BE2C (cell line): ENCODE results near the gene PRR16.

Experiments used
- DNase-seq: peaks from one replicate; pipeline ENCODE4 v3.0.0-alpha.2; 2020
- H3K27me3 ChIP-seq: fragments of 250-450 bp; sonication (Bioruptor Pico); 2 replicates; pipeline ENCODE4 v1.5.1; 2020; ENCODE audit warnings: mild to moderate bottlenecking
- H3K36me3 ChIP-seq: fragments of 250-450 bp; sonication (Bioruptor Pico); 2 replicates; pipeline ENCODE4 v1.5.1; 2020; ENCODE audit warnings: mild to moderate bottlenecking
- H3K4me1 ChIP-seq: fragments of 250-450 bp; sonication (Bioruptor Pico); 2 replicates; pipeline ENCODE4 v1.5.1; 2020
- H3K4me3 ChIP-seq: 2 replicates; pipeline ENCODE4 v1.5.1; 2011; ENCODE audit warnings: low read depth, low read length
- H3K9me3 ChIP-seq: fragments of 250-450 bp; sonication (Bioruptor Pico); 2 replicates; pipeline ENCODE4 v1.5.1; 2020
- TF ChIP-seq, protein P1 (sequence below): IDR thresholded peaks from 2 replicates; pipeline ENCODE4 v1.5.1; 2012; ENCODE audit warnings: mild to moderate bottlenecking, low read depth, low read length

The PRR16 gene

DNA sequence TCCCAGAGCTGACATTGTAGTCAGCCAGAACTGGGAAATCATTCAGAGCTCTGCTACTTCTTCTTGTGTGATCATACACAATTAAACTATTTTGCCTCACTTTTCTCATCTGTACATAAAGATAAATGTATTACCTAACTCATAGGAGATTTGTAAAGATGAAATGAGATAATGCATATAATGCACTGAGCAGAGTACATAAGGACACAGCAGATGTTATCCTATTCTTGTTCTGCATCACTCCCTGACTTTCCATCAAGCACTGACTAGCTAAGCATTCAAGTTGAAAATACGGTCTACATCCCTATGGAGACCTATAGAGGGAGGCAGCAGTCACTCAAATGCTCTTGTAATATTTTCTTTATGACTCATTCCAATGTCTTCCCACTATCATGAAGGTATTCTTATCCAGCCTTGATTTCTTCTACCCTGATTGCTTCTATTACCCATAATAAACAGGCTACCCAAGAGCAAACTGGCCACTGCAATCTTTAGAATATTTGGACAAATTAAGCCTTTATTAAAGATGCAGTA, 16.3 kb upstream of the PRR16 start:
- Histone ChIP-seq H3K36me3 (no peaks in the 10 kb centered on the region), H3K27me3 (no peaks in the 10 kb centered on the region), H3K9me3 (no peaks in the 10 kb centered on the region), H3K4me1 (0 out of 2 replicates have a peak, but pooled peaks cover 4% of the 10 kb centered on the region), H3K4me3 (no peak overlapping the region)
- TF ChIP-seq, protein P1, sequence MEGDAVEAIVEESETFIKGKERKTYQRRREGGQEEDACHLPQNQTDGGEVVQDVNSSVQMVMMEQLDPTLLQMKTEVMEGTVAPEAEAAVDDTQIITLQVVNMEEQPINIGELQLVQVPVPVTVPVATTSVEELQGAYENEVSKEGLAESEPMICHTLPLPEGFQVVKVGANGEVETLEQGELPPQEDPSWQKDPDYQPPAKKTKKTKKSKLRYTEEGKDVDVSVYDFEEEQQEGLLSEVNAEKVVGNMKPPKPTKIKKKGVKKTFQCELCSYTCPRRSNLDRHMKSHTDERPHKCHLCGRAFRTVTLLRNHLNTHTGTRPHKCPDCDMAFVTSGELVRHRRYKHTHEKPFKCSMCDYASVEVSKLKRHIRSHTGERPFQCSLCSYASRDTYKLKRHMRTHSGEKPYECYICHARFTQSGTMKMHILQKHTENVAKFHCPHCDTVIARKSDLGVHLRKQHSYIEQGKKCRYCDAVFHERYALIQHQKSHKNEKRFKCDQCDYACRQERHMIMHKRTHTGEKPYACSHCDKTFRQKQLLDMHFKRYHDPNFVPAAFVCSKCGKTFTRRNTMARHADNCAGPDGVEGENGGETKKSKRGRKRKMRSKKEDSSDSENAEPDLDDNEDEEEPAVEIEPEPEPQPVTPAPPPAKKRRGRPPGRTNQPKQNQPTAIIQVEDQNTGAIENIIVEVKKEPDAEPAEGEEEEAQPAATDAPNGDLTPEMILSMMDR = no peak
- DNase-seq = no peak

DNA sequence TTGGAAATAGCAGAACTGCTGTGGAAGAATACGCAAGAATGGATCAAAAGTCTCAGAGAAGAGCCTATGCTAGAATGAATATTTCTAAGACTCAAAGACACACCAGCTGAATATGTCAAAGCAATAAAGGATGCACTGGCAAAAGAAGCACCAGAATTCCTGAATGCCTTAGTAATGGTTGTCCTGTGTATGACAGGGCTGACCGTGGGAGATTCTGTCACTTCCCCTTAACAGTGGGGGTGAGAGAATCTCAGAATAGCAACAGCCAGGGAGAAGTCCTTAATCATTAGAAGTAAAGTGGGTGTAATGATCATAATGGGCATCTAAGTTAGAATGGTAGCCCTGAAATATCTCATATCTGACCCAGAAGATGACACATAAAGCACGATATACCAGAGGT, 14.6 kb upstream of the PRR16 start:
- H3K36me3 ChIP-seq = no peaks in the 10 kb centered on the region
- 0 out of 2 replicates have a peak, but pooled peaks cover 4% of the 10 kb centered on the region for H3K4me1 ChIP-seq
- no peaks in the 10 kb centered on the region for H3K27me3 ChIP-seq
- no peak for DNase-seq
- no peaks in the 10 kb centered on the region for H3K9me3 ChIP-seq
- TF ChIP-seq, protein P1 = no peak
- no peak overlapping the region for H3K4me3 ChIP-seq

DNA sequence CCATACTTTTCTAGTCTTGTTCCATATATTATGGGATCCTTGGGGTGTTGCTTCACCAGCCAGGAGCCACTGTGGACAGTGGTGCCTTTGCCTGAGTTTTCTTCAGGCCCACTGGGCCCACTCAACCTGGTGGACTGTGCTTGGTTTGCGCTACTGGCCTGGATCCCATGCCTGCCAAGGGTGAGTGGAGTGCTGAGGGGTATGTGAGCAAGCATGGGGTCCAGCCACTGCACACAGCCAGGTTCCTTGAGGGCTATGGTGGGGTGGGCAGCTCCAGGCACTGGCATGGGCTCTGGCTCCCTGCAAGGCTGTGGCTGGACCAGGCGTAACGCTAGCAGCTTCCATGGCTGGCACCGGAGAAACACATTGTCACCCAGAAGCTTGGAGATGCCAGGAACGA, 13.2 kb upstream of the PRR16 start:
- Histone ChIP-seq H3K36me3 (no peaks in the 10 kb centered on the region), H3K4me1 (0 out of 2 replicates have a peak, but pooled peaks cover 4% of the 10 kb centered on the region)

DNA sequence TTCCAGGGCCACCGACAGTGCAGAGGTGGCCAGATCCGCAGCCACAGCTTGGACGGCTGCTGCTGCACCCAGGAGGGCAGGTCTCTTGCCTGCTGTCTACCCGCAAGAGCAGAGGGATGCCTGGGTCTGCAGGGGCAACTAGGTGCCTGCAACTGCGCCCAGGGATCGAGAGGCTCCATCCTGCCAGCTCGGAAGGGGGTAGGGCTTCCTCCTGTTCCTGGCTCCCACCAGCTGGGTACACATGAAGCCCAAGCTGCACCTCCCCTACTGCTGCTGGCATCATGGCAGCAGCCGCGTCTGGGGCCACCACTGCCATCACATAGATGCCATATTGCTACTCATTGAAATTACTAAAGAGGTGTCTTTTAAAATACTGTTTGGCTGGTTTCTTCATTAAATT, 12.7 kb upstream of the PRR16 start:
- H3K36me3 ChIP-seq = no peaks in the 10 kb centered on the region
- no peak for DNase-seq
- TF ChIP-seq, protein P1 = no peak
- 0 out of 2 replicates have a peak, but pooled peaks cover 4% of the 10 kb centered on the region for H3K4me1 ChIP-seq
- no peak overlapping the region for H3K4me3 ChIP-seq
- H3K9me3 ChIP-seq = no peaks in the 10 kb centered on the region
- H3K27me3 ChIP-seq = no peaks in the 10 kb centered on the region

More for the DNA sequence above, 13.2 kb upstream of the PRR16 start:
- Histone ChIP-seq H3K9me3 (no peaks in the 10 kb centered on the region), H3K27me3 (no peaks in the 10 kb centered on the region), H3K4me3 (no peak overlapping the region)
- TF ChIP-seq, protein P1 = no peak
- no peak for DNase-seq

DNA sequence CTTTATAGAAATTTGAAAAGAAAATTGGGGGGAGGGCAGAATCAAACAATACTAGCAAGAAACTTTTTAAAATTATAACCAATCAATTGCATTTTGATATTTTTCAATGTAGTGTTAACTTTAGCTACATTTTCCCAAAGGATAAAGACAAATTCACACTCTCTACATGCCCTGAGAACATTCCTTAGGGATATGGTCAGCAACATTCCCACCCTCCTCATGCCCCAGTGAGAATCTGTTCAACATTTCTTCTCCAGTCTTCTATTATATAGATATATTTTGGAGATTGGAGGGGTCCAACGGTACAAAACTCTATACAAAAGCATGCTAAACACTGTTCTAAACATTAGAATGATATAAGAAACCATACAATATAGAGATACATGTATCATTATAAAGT, 11.6 kb upstream of the PRR16 start:
- no peaks in the 10 kb centered on the region for H3K9me3 ChIP-seq
- H3K4me1 ChIP-seq = peaks cover 7% of the 10 kb centered on the region
- DNase-seq = no peak
- H3K36me3 ChIP-seq = no peaks in the 10 kb centered on the region
- TF ChIP-seq, protein P1 = no peak
- H3K4me3 ChIP-seq = no peak overlapping the region
- H3K27me3 ChIP-seq = no peaks in the 10 kb centered on the region

DNA sequence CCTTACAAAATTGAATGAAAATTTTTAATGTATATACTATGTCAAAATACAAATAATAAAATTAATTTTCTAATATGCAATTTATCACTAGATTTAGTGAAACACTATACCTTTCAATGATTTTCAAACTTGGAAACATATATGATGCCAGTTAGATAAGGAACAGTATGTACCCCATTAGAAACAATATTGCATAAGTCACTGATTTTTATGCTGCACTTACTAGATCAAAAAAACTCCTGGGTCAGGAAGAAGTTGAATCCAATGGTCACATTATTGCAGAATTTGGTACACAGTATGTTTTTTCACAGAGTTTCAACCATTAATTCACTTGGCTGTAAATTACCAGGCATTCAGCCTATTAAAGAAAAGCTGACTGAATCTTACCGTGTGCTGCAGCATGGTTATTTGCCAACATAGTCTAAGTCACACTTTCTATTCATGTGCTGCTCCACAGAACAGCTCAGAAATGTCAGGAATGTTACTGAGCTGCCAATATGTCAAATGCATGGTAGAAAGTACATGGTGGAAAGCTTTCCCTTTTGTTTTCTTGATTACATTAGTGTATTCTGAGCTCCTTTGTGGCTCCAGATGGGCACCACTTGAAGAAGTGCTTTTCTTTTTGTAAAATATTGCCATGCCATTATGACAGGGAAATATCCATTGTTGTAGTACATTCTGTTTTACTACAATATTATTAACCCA, 9.9 kb upstream of the PRR16 start:
- Histone ChIP-seq H3K27me3 (no peaks in the 10 kb centered on the region), H3K9me3 (no peaks in the 10 kb centered on the region), H3K36me3 (no peaks in the 10 kb centered on the region), H3K4me3 (no peak overlapping the region), H3K4me1 (peaks cover 6% of the 10 kb centered on the region)
- TF ChIP-seq, protein P1 = no peak
- no peak for DNase-seq
